OCI-LY1 (cell line): ENCODE results near the gene CPXM2.

Source experiments
- H2AFZ ChIP-seq: fragments of 200-600 bp; sonication (generic), shearing (Covaris generic); 2 replicates; pipeline ENCODE4 v1.6.0; 2014; ENCODE audit warnings: antibody characterized with exemption, mild to moderate bottlenecking, low read length
- H3F3A ChIP-seq: fragments of 200-600 bp; sonication (generic), shearing (Covaris generic); 2 replicates; pipeline ENCODE4 v1.6.0; 2014; ENCODE audit warnings: mild to moderate bottlenecking, antibody characterized with exemption, low read length, moderate library complexity; ENCODE audit not compliant: insufficient read depth
- H3K27ac ChIP-seq: fragments of 200-600 bp; sonication (generic); 2 replicates; pipeline ENCODE4 v1.5.1; 2014; ENCODE audit warnings: low read length, mixed run types, mild to moderate bottlenecking, low read depth; ENCODE audit not compliant: poor library complexity, severe bottlenecking
- H3K27me3 ChIP-seq: fragments of 200-600 bp; sonication (generic); 2 replicates; pipeline ENCODE4 v1.6.0; 2014; ENCODE audit warnings: antibody characterized with exemption, mild to moderate bottlenecking, low read length, moderate library complexity; ENCODE audit not compliant: insufficient read depth
- H3K36me3 ChIP-seq: fragments of 200-600 bp; sonication (generic); 2 replicates; pipeline ENCODE4 v1.6.1; 2014; ENCODE audit warnings: mild to moderate bottlenecking, antibody characterized with exemption, low read length, moderate library complexity, mixed read lengths; ENCODE audit not compliant: insufficient read depth
- H3K4me1 ChIP-seq: fragments of 200-600 bp; sonication (generic); 2 replicates; pipeline ENCODE4 v1.5.1; 2014; ENCODE audit warnings: mild to moderate bottlenecking, low read length, moderate library complexity; ENCODE audit not compliant: insufficient read depth, severe bottlenecking
- H3K4me2 ChIP-seq: fragments of 200-600 bp; sonication (generic), shearing (Covaris generic); 2 replicates; pipeline ENCODE4 v1.6.1; 2014; ENCODE audit warnings: low read length
- H3K4me3 ChIP-seq: fragments of 200-600 bp; sonication (generic); 2 replicates; pipeline ENCODE4 v1.5.1; 2014; ENCODE audit warnings: low read length, low read depth, mild to moderate bottlenecking, mixed read lengths; ENCODE audit not compliant: poor library complexity, severe bottlenecking
- H3K79me2 ChIP-seq: fragments of 200-600 bp; shearing (Covaris generic); 2 replicates; pipeline ENCODE4 v1.6.1; 2016; ENCODE audit warnings: mixed run types, low read length, mixed read lengths; ENCODE audit not compliant: insufficient read depth
- H3K9ac ChIP-seq: fragments of 200-600 bp; sonication (generic), shearing (Covaris generic); 2 replicates; pipeline ENCODE4 v1.6.1; 2014; ENCODE audit warnings: mild to moderate bottlenecking, low read length, mixed read lengths
- H3K9me2 ChIP-seq: fragments of 200-600 bp; sonication (generic), shearing (Covaris generic); 2 replicates; pipeline ENCODE4 v1.6.1; 2014; ENCODE audit warnings: low read depth, mild to moderate bottlenecking, low read length, mixed read lengths
- H3K9me3 ChIP-seq: fragments of 200-600 bp; shearing (Covaris generic); 2 replicates; pipeline ENCODE4 v1.6.1; 2014; ENCODE audit warnings: low read length, mixed read lengths
- H4K20me1 ChIP-seq: fragments of 200-600 bp; sonication (generic), shearing (Covaris generic); 2 replicates; pipeline ENCODE4 v1.6.0; 2016; ENCODE audit warnings: mild to moderate bottlenecking, low read length; ENCODE audit not compliant: insufficient read depth
- EZH2 ChIP-seq: fragments of 200-600 bp; sonication (generic), shearing (Covaris generic); IDR thresholded peaks from 2 replicates; pipeline ENCODE4 v1.8.0; 2017; ENCODE audit warnings: borderline replicate concordance, mixed run types, mild to moderate bottlenecking, antibody characterized with exemption, low read length, moderate library complexity, mixed read lengths
- TF ChIP-seq, protein P1 (sequence below): fragments of 200-600 bp; sonication (generic), shearing (Covaris generic); IDR thresholded peaks from 2 replicates; pipeline ENCODE4 v1.5.1; 2017; ENCODE audit warnings: mild to moderate bottlenecking, antibody characterized with exemption, low read length, moderate library complexity, mixed read lengths

Gene CPXM2

DNA sequence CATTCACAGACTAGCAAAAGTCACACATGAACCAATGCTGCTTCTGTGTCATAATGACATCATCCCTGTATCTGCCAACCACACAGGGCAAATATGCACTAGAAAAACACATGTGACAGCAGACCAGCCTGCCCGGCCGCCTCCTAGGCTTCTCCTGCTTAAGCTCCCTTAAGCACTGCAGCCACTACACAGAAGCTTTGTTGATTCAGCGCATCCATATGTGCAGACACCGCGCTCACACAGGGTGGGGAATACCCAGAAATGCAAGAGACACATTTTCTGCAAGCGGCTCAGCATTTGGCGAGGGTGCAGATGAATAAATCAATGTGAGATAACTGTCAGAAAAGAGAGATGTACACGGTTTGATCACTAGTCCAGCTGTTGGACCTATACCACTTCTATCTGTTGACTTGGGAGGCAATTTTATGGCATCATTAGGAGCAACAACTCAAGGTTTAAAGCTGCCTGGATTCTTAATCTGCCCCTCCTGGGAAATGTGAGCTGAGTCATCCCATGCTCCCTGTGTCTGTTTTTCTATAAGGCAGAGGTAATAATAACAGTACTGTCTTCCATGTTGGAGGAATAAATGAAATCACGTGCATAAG lies 33.4 kb downstream of the CPXM2 start:
- no peaks in the 10 kb centered on the region for H3K36me3 ChIP-seq
- H3K27me3 ChIP-seq: no peaks in the 10 kb centered on the region
- no peak overlapping the region for H3K9ac ChIP-seq
- no peak for TF ChIP-seq EZH2
- TF ChIP-seq, protein P1, sequence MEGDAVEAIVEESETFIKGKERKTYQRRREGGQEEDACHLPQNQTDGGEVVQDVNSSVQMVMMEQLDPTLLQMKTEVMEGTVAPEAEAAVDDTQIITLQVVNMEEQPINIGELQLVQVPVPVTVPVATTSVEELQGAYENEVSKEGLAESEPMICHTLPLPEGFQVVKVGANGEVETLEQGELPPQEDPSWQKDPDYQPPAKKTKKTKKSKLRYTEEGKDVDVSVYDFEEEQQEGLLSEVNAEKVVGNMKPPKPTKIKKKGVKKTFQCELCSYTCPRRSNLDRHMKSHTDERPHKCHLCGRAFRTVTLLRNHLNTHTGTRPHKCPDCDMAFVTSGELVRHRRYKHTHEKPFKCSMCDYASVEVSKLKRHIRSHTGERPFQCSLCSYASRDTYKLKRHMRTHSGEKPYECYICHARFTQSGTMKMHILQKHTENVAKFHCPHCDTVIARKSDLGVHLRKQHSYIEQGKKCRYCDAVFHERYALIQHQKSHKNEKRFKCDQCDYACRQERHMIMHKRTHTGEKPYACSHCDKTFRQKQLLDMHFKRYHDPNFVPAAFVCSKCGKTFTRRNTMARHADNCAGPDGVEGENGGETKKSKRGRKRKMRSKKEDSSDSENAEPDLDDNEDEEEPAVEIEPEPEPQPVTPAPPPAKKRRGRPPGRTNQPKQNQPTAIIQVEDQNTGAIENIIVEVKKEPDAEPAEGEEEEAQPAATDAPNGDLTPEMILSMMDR: no peak
- H2AFZ ChIP-seq: no peak overlapping the region
- no peak overlapping the region for H3K4me3 ChIP-seq
- H3K27ac ChIP-seq: no peak overlapping the region
- H3F3A ChIP-seq: no peaks in the 10 kb centered on the region
- no peaks in the 10 kb centered on the region for H3K9me3 ChIP-seq
- no peak overlapping the region for H3K4me2 ChIP-seq
- H3K9me2 ChIP-seq: no peaks in the 10 kb centered on the region
- no peaks in the 10 kb centered on the region for H4K20me1 ChIP-seq
- H3K4me1 ChIP-seq: no peaks in the 10 kb centered on the region
- no peaks in the 10 kb centered on the region for H3K79me2 ChIP-seq

DNA sequence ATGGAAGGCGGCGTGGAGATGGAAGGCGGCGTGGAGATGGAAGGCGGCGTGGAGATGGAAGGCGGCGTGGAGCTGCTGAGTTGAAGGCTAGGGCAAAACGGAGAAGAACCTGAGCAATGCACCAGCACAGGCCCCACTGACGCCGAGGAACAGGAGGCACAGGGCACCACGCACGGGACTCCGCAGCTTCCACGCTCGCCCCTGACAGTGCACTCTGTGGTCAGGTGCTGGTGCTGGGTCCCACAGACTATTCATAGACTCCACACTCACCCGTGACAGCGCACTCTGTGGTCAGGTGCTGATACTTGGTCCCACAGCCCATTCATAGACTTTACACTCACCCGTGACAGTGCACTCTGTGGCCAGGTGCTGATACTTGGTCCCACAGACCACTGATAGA lies 34.0 kb downstream of the CPXM2 start:
- Histone ChIP-seq H3K9ac (no peak overlapping the region), H2AFZ (no peak overlapping the region), H3K4me2 (no peak overlapping the region), H3K4me3 (no peak overlapping the region), H3F3A (no peaks in the 10 kb centered on the region), H3K36me3 (no peaks in the 10 kb centered on the region), H4K20me1 (no peaks in the 10 kb centered on the region), H3K27ac (no peak overlapping the region), H3K79me2 (no peaks in the 10 kb centered on the region), H3K9me3 (no peaks in the 10 kb centered on the region), H3K9me2 (no peaks in the 10 kb centered on the region), H3K27me3 (no peaks in the 10 kb centered on the region), H3K4me1 (no peaks in the 10 kb centered on the region)
- TF ChIP-seq, protein P1: no peak
- TF ChIP-seq EZH2: no peak

DNA sequence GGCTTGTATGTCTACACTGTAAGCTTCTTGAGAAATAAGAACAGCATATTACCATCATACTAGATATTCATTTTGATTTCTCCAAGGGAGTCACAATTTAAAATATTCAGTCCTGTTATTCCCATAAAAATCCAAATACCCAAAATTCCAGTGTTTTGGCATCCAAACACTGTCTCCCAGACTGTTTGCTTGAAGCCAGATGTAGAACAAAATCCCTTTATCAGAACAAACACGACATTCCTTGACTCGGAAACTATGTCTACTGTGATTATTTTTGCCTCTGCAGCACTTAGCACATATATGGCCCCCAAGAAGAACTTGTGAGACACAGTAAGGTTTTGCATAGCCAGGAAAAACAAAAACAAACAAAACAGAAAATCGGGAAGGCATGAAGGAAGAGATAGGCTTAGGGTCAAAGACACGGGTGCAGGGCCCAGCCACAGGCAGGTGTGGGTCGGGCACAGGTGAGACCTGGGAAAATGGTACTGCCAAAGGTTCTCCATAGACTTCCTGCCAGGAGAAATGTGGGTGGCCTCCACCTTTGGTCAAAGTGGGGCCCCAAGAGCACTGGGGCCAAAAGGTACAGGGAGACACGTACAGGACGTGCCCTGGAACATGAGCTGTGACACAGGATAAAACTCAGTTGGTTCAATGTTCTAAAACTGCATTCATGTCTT lies 36.5 kb downstream of the CPXM2 start:
- H3K27me3 ChIP-seq: 0 out of 2 replicates have a peak, but pooled peaks cover 3% of the 10 kb centered on the region
- H3K9me3 ChIP-seq: no peaks in the 10 kb centered on the region
- H3K4me3 ChIP-seq: no peak overlapping the region
- H3K27ac ChIP-seq: no peak overlapping the region
- H4K20me1 ChIP-seq: no peaks in the 10 kb centered on the region
- H3F3A ChIP-seq: no peaks in the 10 kb centered on the region
- H3K4me2 ChIP-seq: no peak overlapping the region
- no peak for TF ChIP-seq EZH2
- TF ChIP-seq, protein P1: no peak
- H3K4me1 ChIP-seq: no peaks in the 10 kb centered on the region
- H3K79me2 ChIP-seq: no peaks in the 10 kb centered on the region
- H3K9me2 ChIP-seq: no peaks in the 10 kb centered on the region
- H2AFZ ChIP-seq: no peak overlapping the region
- no peaks in the 10 kb centered on the region for H3K36me3 ChIP-seq
- H3K9ac ChIP-seq: no peak overlapping the region
